Esophagus mucosa (tissue), 1 donor: ENCODE data around the gene THSD7B. TPM values are rescaled to one million over a fixed set of nuclear protein-coding genes. Genes with fewer than 3 reads are reported as not detected.
"Not testable (repeated sequence)": the region's sequence is repeated elsewhere in the genome, so short reads cannot be mapped to it uniquely, and the experiment has no call there.

ENCODE experiments used
- ATAC-seq: fragments of 200-7000 bp; cut with Tn5 transposase; one replicate; pipeline ENCODE4 v1.9.1; 2020
- total RNA-seq: library from RNA; stranded (reverse); gene quantifications from one replicate; pipeline ENCODE4 v1.2.4, GENCODE V29; 2023
- donor health status: DM: yes; HTN: yes; CAD: no.

THSD7B gene
- total RNA-seq, 1 donor from 2014 or later: 0.88 TPM

DNA sequence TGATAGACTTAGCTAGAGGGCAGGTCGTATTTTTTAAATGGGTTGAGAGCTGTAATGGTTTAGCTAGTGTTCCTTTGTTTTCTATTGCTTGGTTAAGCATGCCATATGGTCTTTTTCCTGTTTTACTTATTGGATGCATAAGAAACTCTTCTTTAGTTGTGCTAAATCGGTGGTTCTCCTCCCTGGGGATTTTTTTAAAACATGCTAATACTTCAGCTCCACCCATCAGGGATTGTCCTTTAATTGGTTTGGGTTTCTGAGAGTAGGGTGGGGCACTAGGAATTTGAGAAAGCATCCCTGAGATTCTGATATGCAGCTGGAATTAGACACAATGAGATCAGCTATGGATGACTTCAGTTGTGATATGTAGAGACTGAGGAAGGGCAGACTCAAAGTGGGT is 497.2 kb downstream of the THSD7B start:
- no peak for ATAC-seq

DNA sequence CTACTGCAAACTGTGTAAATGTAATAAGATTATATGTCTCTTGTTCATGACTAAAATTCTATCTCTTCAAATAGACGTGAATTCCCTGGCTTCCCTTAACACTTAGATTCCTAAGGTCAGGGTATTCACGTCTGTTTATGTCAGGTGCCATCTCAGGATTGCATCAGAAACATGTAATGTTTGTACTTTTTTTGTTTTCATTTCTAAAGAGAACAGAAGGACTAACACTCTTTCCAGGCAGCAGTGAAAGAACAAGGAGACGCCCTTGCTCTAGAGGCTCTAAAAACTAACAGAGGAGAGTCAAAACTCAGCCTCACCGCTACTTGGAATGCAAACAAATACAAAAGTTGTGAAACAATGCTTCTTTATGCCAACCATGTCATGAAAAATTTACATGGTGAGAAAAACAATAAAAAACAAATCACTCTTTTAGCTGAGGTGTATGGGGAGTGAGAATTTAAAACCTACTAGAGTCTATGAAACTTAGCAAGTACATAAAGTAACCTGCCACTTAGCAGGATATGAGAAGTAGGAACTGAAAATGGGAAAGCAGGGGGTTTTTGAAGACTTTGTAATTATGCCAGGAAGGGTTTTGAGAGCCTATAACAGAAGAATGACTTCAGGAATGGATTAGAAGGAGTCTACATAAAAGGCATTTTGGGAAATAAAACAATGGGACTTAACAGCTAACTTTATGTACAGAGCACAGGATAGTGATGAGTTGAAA is 522.7 kb downstream of the THSD7B start:
- ATAC-seq: no peak

DNA sequence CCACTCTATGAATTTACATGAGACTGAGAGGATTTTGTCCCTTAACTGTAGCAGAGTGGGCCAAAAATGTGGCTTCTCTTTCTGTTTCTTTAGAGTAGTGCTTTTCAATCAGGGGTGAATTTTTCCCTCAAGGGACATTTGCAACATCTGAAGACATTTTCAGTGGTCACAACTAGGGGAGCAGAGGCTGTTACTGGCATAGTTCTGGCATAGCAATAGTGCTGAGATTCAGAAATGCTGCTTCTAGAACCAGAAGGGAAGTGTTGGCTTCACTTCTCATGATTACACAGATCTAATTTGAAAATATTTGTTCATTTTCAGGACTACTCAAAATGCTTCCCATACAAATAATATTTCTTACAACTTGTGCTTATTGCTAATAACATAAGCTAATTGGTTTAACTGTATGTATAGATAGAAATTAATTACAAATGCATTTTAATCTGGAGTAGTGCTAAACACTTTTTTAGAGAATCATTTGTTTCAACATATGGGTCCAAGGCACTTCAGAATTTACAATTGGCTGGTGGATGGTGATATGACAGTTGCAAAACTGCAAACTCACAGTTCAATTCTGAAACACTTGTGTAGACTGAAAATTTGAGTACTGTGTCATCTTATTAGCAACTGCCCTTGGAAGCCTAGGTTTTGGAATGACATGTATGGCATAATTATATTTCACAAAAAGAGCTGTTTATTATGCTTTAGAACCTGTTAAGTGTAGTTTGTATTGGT is 526.7 kb downstream of the THSD7B start:
- ATAC-seq: no peak

DNA sequence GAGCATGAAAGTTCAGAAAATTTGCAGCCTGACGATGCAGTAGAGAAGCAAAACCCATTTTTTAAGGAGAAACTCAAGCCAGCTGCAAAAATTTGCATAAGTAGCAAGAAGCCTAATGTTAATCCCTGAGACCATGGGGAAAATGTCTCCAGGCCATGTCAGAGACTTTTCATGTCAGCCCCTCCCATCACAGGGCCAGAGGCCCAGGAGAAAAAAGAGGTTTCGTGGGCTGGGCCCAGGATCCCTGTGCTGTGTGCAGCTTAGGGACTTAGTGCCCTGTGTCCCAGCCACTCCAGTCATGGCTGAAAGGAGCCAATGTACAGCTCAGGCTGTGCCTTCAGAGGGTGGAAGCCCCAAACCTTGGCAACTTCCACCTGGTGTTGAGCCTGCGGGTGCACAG is 533.0 kb downstream of the THSD7B start:
- ATAC-seq: no peak

DNA sequence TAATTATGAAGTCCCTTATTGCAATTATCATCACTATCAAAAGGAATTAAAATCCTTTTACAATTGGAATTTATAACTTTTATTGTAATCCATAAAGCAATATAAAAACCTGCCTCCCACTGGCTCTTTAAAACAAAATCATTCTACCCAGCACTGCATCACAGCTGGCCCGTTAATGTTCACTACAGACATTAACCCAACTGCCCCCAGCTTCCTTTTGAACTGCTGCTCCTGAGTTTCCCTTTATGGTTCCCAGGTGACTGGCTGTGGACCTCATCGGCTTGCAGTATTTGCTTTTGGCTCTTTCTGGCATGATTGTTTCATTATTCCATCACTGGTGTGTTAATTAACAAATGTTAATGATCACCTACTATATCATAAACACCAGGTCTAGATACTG is 535.6 kb downstream of the THSD7B start:
- no peak for ATAC-seq

DNA sequence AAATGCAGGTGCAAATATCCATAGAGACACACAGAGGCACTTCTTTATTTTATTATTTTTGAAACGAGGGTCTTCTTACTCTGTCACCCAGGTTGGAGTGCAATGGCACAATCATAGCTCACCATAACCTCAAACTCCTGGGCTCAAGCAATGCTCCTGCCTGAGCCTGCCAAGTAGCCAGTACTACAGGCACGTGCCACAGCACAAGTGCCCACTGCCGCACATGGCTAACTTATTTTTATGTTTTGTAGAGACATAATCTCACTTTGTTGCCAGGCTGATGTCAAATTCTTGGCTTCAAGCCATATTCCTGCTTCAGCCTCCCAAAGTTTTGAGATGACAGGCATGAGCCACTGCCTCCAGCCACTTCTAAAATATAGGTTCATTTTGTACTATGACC is 537.6 kb downstream of the THSD7B start:
- no peak for ATAC-seq

DNA sequence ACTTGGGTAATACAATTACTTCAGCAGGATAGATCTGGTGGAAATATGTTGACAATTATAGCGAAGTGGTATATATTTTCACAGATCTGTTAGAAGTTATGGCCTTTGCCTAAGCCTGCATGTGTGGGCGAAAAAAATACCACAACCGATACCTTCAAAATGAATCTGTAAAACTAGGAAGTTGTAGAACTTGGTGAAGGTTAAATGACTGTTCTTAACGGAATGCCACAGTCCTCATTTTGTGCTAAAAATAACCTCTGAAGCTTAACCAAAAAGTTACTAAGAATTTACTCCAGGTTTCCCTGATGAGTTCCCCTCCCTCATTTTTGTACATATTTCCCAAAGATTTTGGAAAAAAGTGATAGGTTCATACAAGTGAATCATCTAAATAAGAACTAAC is 550.7 kb downstream of the THSD7B start:
- no peak for ATAC-seq

DNA sequence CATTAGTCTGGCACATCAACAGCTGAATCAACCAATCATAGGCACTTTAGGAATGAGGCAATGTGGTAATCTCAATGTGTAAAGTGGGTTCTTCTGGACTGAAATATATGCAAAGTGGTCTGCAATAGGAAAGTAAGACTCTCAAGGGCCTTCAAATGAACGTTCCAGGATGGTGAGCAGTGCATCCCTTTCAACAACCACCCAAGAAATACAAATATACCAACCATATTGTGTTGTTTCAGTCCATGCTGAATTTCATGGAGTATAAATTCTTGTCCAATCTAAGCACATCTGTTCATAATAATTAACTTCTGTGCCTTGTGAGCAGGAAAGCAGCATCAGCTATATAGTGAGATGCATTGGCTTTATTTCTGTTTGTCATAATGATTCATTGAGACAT is 556.2 kb downstream of the THSD7B start:
- no peak for ATAC-seq

DNA sequence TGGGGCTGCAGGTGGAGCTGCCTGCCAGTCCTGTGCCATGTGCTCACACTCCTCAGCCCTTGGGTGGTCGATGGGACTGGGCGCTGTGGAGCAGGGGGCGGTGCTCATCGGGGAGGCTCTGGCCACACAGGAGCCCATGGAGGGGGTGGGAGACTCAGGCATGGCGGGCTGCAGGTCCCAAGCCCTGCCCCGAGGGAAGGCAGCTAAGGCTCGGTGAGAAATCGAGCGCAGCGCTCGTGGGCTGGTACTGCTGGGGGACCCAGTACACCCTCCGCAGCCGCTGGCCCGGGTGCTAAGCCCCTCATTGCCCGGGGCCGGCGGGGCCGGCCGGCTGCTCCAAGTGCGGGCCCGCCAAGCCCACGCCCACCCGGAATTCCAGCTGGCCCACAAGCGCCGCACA is 566.2 kb downstream of the THSD7B start:
- ATAC-seq: not testable (repeated sequence)

DNA sequence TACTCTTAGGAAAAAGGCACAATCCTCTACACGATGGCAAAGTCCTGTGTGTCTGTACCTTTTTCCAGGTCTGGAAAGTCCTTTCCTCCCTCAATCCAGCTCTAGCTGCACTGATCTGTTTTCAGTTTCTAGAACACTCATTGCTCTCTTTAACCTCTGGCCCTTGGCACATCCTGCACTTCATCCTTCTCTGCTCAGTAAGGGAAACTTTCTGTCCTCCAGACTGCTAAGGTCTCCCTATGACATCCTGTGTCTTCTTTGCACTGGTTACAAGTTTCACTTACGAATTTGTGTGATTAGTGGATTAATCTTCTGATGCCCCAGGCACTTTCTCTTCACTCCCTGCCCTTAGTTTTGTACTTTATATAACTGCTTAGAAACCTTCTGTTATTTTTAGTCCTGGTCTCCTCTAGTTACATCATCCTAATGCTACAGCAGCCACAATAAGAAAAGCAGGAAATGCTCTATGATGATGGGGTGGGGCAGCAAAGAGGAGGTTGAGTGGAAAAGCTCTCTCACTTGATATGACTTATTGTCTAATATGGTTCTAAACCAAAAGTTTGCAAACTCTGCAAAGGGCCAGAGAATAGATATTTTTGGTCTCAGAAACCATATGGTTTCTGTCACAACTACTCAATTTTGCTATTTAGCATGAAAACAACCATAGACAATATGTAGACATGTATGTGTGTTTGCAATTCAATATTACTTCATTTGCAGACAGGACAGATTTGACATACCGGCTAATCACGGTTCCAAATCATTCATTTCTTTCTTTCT is 568.2 kb downstream of the THSD7B start:
- ATAC-seq: peak; percentile 36

DNA sequence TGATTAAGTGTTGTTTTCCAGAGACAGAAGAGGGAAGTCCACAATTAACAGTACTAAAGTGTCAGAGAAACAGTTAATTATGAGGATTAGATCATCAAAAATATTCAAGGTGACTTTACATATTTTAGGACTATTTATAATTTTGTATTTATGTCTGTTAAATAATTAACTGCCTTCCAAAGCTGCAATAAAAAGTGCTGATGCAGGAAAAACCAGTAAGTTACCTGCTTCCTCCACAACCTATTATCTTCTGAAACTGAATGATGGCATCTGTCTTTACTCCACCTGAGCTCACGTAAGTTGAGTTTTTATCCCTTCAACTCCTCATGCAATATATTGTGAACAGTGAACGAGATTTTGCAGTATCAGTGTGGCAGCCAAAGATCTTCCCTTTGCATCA is 570.7 kb downstream of the THSD7B start:
- ATAC-seq: no peak

DNA sequence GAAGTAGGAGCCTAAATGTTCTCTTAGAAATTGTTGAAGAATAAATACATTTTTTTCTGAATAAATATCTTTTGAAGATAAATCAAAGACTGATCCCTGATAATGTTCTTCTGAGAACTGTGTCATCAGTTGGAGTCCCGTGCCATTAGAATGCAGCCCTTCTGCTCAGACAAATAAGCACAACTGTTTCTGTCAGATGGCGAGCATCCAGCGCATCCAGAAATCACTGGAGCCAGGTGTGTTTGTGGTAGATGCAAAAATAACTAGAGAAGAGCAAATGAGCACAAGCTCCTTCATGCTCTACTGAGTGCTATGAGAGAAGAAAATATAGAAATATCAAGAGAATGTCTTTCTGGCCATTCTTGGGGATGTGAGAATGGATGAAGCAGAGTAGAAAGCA is 573.7 kb downstream of the THSD7B start:
- ATAC-seq: no peak

DNA sequence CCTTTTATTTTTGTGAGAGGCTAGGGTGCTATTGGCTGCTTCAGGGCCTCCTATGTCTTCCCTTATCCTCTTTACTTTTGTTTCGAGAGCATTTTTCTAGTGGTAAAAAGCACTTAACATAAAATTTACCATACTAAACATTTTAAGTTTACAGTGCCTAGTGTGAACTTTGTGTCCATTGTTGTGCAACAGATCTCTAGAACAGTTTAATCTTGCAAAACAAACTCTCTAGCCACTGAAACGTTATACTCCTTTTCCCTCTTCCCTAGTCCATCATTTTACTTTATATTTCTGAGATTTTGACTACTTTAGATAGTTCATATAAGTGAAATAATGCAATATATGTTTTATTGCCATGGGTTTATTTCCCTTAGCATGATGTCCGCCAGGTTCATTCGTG is 580.6 kb downstream of the THSD7B start:
- ATAC-seq: no peak

DNA sequence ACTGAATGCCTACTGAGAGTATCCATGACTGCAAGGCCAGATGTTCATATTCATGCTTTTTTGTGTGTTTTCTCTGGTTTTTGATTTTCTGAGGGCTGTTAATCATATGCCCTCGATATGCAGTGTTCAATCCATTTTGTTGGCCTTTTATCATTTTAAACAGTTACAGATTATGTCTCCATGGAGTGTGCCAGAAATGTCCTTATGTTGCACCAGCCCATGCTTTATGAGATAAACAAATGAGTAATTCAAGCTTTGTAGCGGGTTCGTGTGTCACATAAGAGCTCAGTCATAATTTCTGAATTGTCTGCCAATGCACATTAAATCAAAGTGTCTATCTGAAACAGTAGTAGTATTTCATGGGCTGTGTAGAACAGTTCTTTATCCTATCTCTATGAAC is 583.0 kb downstream of the THSD7B start:
- ATAC-seq: no peak

DNA sequence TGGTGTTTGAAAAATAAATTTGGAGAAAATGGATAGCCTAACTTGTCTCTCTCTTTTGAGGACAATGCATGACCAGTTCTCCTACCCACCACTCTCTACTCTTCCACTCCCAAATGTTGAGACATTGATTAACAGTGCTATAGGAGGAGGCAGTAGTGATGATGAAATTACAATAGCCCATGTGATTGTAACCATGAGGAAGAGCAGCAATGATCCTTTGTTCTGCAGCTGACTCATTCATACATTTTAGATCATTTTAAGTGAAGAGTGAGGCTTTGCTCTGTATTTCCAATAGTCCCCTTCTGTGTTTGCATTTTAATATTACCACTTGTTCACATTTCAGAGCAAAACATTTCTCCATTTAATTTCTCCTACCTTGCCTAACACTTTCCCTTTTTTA is 592.3 kb downstream of the THSD7B start:
- ATAC-seq: no peak

DNA sequence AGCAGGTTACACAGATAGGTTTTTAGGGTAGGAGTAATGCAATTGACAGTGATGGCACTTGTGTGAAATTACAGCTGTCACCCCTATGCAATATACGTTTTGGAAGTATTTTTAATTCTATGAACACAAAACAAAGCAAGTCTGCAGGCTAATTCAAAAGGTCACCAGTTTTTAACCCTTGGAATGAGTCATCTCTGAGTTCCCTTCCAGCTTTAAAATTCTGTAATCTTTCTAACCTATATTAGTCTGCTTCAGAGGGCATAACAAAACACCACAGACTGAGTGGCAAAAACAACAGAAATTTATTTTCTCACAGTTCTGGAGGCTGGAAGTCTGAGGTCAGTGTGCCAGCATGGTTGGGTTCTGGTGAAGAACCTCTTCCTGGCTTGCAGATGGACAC is 602.0 kb downstream of the THSD7B start:
- ATAC-seq: no peak

DNA sequence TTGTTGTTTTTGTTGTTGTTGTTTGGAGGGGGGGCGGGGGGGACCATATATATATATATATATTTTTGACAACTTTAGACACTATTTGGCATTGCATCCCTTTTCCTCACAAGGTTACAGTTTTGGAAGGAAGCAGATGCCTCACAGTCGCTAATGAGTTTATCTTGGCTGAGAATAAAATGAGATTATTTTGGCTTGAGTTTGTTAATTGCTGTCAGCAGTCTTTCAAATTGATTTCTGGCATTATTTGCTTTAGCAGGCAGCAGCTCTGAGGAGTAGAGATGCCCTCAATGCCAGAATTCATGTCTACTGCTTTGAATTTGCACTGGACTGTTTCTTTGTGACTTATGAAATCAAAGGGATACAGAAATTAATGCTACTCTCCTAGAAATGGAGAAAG is 603.8 kb downstream of the THSD7B start:
- ATAC-seq: no peak

DNA sequence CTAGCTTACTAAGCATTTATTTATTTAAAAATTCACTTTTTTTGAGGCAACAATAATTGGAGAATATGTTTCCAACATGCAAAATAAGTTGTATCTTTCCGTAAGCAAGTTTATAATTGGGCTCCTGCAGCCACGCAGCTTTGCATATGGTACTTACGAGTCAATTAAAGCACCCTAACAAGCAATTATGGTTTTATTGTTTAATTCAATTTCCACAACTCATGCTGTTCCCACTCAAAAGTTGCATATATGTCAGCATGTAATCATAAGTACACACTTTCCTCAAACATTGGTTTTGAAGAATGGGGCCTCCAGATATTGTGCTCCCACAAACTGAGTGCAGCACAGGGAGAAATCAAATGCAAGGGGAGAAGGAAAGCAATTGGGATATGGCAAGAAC is 613.8 kb downstream of the THSD7B start:
- no peak for ATAC-seq

DNA sequence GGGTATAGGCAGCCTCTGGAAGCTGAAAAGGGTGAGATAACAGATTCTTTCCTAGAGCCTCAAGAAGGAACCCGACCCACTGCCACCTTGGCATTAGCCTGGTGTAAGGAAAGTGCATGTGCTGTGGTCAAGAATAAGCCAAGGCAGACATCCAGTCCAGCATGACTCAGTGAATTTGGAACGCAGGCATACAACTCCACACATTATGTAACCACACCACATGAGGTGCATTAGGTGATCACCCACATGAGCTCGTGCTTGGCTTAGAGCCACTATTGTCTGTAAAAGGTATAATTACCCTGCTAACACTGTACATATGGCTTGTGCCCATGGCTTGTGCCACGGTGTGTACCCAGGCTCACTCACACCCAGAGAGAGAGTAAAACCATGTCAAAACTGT is 615.3 kb downstream of the THSD7B start:
- peak; percentile 41 for ATAC-seq

DNA sequence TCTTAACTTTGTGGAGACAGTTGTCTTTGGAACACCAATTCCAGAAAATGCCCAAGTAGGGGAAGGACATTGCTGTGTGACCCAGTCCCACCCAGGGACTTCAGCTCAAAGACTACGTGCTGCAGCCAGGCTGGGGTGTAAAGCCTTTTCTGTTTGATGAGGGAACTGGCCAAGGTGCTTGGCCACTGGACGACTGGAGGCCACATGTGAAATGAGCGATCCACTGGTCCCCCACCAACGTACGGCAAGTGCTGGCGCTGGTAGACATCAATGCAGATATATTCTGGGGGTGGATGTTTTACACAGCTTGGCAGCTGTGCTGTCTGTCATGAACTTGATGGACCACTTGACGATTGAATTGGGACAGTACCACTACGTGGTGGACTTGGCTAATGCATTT is 616.4 kb downstream of the THSD7B start:
- ATAC-seq: no peak

DNA sequence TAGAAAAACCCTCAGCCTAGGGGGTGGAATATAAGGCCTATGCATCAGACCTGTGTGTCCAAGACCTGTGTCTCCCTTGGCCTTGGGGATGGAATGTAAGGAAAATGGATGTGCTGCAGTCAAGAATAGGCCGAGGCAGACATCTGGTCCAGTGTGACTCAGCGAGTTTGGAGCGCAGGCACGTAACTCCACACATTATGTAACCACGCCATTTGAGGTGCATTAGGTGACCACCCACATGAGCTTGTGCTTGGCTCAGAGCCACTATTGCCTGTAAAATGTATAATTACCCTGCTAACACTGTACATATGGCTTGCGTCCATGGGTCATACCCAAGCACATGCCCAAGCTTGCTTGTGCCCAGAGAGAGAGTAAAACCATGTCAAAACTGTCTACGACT is 618.0 kb downstream of the THSD7B start:
- ATAC-seq: no peak

DNA sequence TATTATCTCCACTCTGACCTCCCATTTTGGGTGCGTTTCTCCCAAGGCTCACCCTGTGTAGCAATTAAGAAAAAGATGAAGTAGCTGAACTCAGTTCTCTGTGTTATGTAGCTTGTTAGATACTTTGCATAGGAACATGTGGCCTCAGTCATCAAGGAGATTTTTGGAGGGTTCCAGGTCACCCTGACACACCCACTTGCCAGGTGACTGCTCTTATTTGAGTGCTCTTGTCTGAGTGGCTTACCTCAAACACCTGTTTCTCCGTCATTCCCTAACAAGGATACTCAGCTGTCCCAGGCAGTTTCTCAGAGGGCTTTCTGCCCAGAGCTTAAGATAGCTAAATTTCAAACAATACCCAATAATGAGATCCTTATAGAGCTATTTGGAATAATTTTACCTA is 621.7 kb downstream of the THSD7B start:
- no peak for ATAC-seq

DNA sequence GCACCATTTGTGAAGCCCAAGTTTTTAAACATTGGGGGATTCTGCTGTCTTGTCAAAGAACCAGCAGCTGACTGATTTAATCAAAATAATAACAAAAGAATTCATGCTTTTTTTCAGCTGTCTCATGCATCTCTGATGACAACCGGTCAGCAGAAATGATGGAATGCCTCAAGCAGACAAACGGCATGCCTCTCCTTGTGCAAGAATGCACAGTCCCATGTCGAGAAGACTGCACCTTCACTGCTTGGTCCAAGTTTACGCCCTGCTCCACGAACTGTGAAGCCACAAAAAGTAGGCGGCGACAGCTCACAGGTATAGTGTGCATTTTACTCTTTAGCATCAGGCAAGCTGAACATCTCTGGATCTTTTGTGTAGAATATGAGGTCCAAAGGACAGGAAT is 640.2 kb downstream of the THSD7B start:
- no peak for ATAC-seq

DNA sequence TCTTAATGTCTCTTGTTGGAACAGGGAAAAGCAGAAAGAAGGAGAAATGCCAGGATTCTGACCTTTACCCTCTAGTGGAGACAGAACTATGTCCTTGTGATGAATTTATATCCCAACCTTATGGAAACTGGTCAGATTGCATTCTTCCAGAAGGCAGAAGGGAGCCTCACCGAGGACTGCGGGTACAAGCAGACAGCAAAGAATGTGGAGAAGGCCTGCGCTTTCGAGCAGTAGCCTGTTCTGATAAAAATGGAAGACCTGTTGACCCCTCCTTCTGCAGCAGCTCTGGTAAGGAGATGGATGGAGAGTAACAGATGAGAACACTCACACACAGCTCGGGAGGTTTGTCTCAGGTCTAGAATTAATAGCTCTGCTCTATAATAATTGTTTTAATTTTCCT is 646.2 kb downstream of the THSD7B start:
- no peak for ATAC-seq
